Vagina (tissue), 2 donors: ENCODE results near the gene SATL1.

Experiments
- CTCF ChIP-seq, 3 experiments: fragments of 450-650 bp in 2 of 3; fragments of 200-600 bp in 1 of 3; sonication (generic) in 1 of 3; IDR thresholded peaks; one replicate each; pipeline ENCODE4 v1.5.1; 2017 to 2019; ENCODE audit warnings: antibody characterized with exemption in 3 of 3, mild to moderate bottlenecking in 2 of 3, moderate library complexity in 2 of 3
- POLR2A ChIP-seq, 2 donors: fragments of 450-650 bp; IDR thresholded peaks; one replicate each; pipeline ENCODE4 v1.6.1; 2017; ENCODE audit warnings: antibody characterized with exemption in 2 of 2, mild to moderate bottlenecking in 2 of 2, moderate library complexity in 2 of 2
- POLR2AphosphoS5 ChIP-seq, 2 donors: sonication (generic); formaldehyde crosslinking; IDR thresholded peaks; one replicate each; pipeline ENCODE4 v1.9.0; 2017; ENCODE audit warnings: antibody characterized with exemption in 2 of 2, mild to moderate bottlenecking in 2 of 2, low read depth in 1 of 2; ENCODE audit not compliant: insufficient read depth in 1 of 2

GRCh38 chrX:85223359-85223758, 20.2 kb downstream of the SATL1 start:
- TF ChIP-seq CTCF (IDR thresholded peaks at IDR 0.05) (no peak), POLR2AphosphoS5 (IDR thresholded peaks at IDR 0.05; ENCODE audit: insufficient read depth in 1 of 2, low read depth in 1 of 2) (no peak), POLR2A (IDR thresholded peaks at IDR 0.05) (no peak)
